A172 (cell line): ENCODE results near the gene ZNF384. TPM values are rescaled to one million over a fixed set of nuclear protein-coding genes. Genes with fewer than 3 reads are reported as not detected.
A peak's percentile ranks its signal among the peaks of the same experiment; 100 is the strongest.

ENCODE experiments used
- DNase-seq: peaks from one replicate; pipeline ENCODE4 v3.0.0-alpha.2; 2015; ENCODE audit warnings: low spot score
- total RNA-seq: library from RNA; depleted of rRNA; stranded (reverse); fragments of >200 nt; shearing (Covaris generic); gene quantifications from 2 replicates; pipeline ENCODE4 v1.2.3, GENCODE V29; 2014

Gene ZNF384
- total RNA-seq, 1 experiment from 2014 or later: 6.4 TPM

DNA sequence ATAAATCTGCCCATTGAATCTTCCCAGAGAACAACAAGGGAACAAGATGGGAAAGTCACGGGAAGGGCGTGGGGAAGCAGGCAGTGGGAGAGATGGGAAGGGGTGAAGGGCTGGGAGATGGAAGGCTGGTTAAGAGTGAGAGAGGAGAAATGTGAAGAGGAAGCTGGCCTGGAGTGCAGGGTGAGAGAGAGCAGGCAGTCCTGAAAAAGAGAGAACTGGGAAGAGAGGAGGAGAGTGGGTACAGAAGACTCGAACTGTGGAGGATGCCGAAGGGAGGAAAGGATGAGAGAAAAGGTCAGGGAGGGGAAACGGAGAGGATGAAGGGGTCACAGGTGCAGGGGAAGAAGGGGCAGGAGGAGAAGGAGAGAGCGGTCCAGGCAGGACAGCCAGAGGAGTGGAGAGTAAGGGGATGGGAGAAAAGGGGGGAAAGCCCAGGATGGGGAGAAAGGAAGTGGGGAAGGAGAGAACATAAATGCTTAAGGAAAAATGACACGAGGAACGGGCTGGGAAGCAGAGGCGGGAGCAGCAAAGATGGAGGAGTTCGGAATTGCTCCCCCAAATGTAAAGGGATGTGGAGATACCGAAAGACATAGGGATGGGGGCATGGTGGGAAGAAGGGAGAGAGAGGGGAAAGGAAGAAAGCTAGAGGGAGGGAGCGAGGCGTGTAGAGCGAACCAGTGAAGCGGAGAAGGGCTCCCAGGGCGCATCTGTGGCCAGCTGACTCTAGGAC is 10.2 kb upstream of the ZNF384 start:
- no peak for DNase-seq

DNA sequence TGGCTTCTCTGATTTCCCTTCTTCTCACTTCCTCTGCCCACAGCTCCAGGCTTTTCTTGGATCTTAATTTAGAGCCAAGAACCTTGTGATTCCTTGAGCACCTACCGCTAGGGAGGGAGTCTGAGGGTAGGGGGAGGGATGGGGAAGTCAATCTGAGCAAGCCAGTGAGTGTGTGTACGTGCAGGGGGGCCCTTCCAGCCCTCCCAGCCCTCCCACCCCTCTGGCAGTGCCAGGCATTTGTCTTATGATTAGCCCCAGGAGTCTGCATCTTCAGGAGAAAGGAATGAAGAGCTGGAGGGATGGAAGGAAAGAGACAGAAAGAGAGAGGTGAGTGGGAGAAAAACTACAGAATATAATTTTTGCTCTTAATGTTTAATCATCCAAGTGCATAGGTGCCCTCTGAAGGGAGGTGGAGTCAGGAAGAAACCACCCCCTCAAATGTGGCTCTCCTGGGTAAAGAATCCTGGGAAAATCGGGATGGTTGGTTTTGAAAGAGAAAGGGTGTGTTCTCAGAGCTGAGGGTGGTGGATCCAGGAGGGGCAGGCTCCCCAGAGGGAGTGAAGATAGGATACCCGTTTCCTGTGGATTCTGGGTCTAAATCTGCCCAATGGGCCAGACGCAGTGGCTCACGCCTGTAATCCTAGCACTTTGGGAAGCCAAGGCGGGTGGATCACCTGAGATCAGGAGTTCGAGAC is 9.3 kb upstream of the ZNF384 start:
- DNase-seq: no peak

GRCh38 chr12:6697584-6698351 is 8.6 kb upstream of the ZNF384 start:
- peak; percentile 56 for DNase-seq

DNA sequence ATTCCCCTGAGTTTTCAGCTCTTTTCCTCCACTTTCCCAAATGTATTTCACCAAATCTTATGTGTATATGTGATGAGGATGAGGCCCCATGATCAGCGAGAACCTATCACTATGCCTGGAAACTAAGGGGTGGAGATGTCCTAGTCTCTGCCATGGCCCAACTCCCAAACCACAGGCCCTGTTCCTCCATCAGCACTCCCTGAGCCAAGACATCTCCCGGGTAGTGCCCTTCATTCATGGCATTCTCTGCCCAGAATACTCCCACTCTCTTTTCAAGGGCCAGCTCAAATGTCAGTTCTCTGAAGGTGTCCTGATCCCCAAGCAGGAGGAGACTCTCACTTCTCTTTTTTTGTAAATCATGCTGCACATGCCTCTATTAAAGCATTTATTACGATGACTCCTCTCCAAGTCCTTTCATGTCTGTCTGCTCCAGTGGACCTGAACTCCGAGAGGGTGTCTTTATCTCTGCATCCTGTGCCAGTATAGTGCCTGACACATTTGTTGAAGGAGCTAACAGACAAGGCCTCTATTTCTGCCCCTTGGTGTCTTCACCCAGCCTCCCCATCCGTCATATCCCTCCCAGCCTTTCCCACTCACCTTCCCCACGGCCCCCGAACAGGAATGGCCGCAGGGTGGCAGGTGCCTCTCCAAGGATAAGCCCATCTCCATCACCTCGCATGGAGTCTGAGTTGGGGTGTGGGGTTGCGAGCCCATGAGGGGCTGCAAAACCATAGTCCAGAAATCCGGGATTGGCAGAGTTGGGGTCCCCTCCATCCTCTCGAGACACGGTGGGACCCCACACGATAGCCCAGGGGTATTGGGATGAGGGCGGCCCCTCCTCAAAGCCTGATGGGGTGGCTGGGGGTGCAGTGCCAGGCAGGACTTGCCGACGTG is 7.8 kb upstream of the ZNF384 start:
- no peak for DNase-seq

- no peak for DNase-seq
These were observed 6.3 kb upstream of the ZNF384 start for GRCh38 chr12:6695313-6696045.

GRCh38 chr12:6694701-6695100 is 5.5 kb upstream of the ZNF384 start:
- DNase-seq: no peak

GRCh38 chr12:6693832-6694355 is 4.7 kb upstream of the ZNF384 start:
- no peak for DNase-seq

GRCh38 chr12:6692888-6693287 is 3.7 kb upstream of the ZNF384 start:
- DNase-seq: no peak

DNA sequence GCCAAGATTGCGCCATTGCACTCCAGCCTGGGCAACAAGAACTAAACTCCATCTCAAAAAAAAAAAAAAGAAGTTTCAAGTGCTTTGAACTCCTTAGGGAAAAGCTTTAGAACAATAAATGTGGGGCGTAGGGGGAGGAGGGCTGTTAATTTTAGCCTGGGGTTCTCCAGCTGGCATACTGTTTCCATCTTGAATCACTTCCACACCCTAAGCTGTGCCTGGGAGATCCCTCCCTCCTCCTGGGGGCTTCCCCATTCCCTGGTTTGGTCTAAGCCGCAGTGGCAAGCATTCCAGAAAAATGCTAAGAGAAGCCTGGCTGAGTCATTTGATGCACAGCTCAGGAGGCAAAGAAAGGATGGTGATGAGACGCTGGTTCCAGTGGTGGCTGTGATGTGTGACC is 2.3 kb upstream of the ZNF384 start:
- DNase-seq: peak; percentile 57

DNA sequence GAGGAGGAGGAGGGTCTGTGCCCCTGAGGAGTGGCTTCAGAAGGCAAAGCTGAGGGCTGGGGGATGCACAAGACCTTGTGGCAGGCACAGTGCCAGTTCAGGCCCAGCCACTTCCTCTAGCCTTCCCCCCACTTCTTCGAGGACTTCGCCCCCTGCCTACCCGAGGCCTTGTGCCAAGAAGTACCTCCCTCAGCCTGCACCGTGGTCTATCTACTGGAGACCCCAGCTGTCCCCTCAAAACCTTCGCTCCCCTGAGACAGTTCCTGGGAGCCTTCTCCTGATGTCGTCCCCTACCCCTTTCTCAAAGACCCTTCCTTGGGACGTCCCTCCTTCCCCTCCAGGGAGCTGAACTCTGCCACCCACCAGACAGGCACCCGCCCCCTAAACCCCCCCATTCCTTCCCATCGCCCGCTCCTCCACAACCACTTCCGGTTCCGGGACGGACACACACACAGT is 604 bp downstream of the ZNF384 start:
- DNase-seq: no peak

- no peak for DNase-seq
These were observed 3.4 kb downstream of the ZNF384 start for GRCh38 chr12:6685814-6686213.

DNA sequence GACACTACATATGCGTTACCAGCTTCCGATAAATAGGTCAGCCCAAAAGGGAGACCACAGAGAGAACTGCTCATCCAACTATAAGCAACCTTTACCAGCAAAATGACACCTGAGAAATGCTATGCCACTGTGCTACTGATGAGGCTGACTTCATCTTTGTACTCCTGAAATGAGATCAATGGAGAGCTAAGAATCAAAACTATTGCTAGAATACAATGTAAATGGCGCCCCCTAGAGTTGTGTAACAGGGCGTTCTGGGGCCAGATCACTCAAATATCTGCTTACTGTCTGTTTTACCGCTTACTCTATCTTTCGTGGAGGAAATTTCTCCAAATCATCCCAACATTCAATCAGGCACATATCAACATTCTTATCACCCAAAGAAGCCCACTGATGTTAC is 4.6 kb downstream of the ZNF384 start:
- DNase-seq: peak; percentile 18

DNA sequence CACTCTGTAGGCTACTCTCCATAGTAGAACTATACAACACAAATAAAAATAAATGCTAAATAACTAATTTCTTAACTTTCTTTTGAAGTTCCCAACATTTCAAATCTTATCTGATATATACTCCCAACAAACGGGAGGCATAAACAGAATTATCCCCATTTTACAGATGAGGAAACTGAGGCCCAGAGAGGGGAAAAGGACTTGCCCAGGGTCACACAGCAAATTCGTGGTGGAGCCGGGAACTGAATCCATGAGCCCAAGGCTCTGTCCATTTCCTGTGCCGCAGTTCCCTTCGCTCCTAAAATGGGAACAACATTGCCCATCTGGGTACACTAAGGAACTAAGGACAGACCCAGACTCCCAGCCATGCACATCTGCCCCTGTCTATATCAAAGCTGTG is 12.2 kb downstream of the ZNF384 start:
- no peak for DNase-seq

GRCh38 chr12:6672143-6672542 is 17.0 kb downstream of the ZNF384 start:
- no peak for DNase-seq

GRCh38 chr12:6667559-6668210 is 21.5 kb downstream of the ZNF384 start:
- DNase-seq: no peak

DNA sequence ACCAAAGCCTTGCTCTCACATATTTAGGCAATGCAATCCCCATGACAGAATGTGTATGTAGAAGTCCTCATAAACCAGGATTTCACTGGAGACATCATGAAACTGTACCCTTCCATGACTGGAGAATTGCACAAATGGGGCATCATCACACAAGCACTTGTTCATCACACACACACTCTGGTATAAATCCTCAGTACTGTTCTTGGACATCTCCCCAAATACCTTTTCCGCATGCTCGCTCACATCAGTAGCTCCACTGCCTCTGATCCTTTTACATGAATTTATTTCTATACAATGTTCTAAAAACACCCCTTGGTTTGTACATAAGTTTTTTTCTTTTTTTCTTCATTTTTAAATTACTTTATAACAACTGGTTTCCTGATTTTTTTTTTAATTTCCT is 23.0 kb downstream of the ZNF384 start:
- no peak for DNase-seq

DNA sequence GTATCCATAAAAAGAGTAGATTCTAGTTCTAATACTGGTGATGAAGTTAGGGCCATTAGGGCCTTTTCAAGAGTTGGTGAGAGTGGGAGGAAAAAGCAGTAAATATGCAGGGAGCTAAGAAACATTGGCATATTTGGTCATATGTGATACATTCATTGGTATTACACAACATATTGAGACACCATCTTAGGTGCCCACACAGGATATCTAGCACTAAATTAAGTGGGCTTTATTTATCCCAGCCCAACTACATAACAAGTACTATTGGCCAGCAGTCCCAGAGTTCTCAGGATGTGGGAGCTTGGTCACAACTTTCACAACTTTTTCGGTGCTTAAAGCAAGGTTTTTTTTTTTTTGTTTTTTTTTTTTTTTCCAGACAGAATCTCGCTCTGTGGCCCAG is 24.3 kb downstream of the ZNF384 start:
- DNase-seq: no peak

- peak; percentile 98 for DNase-seq
These were observed 26.1 kb downstream of the ZNF384 start, which contains the start of gene ING4 for GRCh38 chr12:6662906-6663742. ING4 (minus strand) TSS chr12:6663119; CDS start chr12:6663101, 18 bp downstream.

DNA sequence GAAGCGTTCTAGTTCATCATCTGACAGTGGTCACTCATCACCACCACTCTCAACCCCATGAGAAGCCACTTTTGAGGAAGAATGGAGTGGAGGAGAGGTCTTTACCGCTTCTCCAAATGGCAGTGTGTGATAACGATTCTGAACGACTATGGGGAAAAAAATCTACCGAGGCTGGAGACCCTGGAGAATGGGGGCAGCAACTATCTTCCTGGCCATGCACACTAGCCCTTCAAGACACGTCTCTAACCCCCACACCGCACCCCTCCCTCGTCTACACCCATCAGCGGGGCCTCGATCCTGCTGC is 26.6 kb downstream of the ZNF384 start:
- peak; percentile 4 for DNase-seq
